OCI-LY7 (cell line): ENCODE results near the gene TRPM3.

Experiments
- EZH2phosphoT487 ChIP-seq: fragments of 200-600 bp; sonication (generic); IDR thresholded peaks from 2 replicates; pipeline ENCODE4 v1.6.1; 2018; ENCODE audit warnings: low read depth, borderline replicate concordance, mild to moderate bottlenecking, mixed run types, antibody characterized with exemption, low read length, moderate library complexity, mixed read lengths
- TF ChIP-seq, protein P1 (sequence below): fragments of 200-600 bp; sonication (generic); conservative IDR thresholded peaks from 2 replicates; pipeline ENCODE4 v1.5.1; 2014; ENCODE audit warnings: mild to moderate bottlenecking, antibody characterized with exemption, low read length, moderate library complexity, mixed read lengths

GRCh38 chr9:70493029-70493428, 628.4 kb downstream of the TRPM3 start:
- TF ChIP-seq, protein P1, sequence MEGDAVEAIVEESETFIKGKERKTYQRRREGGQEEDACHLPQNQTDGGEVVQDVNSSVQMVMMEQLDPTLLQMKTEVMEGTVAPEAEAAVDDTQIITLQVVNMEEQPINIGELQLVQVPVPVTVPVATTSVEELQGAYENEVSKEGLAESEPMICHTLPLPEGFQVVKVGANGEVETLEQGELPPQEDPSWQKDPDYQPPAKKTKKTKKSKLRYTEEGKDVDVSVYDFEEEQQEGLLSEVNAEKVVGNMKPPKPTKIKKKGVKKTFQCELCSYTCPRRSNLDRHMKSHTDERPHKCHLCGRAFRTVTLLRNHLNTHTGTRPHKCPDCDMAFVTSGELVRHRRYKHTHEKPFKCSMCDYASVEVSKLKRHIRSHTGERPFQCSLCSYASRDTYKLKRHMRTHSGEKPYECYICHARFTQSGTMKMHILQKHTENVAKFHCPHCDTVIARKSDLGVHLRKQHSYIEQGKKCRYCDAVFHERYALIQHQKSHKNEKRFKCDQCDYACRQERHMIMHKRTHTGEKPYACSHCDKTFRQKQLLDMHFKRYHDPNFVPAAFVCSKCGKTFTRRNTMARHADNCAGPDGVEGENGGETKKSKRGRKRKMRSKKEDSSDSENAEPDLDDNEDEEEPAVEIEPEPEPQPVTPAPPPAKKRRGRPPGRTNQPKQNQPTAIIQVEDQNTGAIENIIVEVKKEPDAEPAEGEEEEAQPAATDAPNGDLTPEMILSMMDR: no peak
- TF ChIP-seq EZH2phosphoT487: no peak
